Stimulated activated CD4-positive, alpha-beta T cell treated with anti-CD3 and anti-CD28 coated beads, Interleukin-2, amount 100 ng/mL, for 24 hours (primary cell): ENCODE measurements around the gene TFPI.
"Not testable (repeated sequence)": the region's sequence is repeated elsewhere in the genome, so short reads cannot be mapped to it uniquely, and the experiment has no call there.

Experiments used
- DNase-seq, 2 donors: peaks; one replicate each; pipeline ENCODE4 v3.0.0-alpha.2; 2020

Gene TFPI

GRCh38 chr2:187552828-187553681 lies 1.2 kb downstream of the TFPI start:
- no peak for DNase-seq

- no peak for DNase-seq
These were observed 1.9 kb downstream of the TFPI start for GRCh38 chr2:187552381-187552780.

- no peak for DNase-seq
These were observed 3.4 kb downstream of the TFPI start for GRCh38 chr2:187550857-187551256.

GRCh38 chr2:187549951-187550555 lies 4.2 kb downstream of the TFPI start:
- no peak for DNase-seq

- no peak for DNase-seq
These were observed 5.0 kb downstream of the TFPI start for GRCh38 chr2:187549193-187549592.

- DNase-seq = no peak
These were observed 5.6 kb downstream of the TFPI start for GRCh38 chr2:187548656-187549055.

- DNase-seq = no peak
These were observed 6.8 kb downstream of the TFPI start for GRCh38 chr2:187547353-187547979.

GRCh38 chr2:187546762-187547333 lies 7.4 kb downstream of the TFPI start:
- no peak for DNase-seq

GRCh38 chr2:187545238-187545751 lies 8.9 kb downstream of the TFPI start:
- DNase-seq = no peak

- no peak for DNase-seq
These were observed 9.7 kb downstream of the TFPI start for GRCh38 chr2:187544371-187545080.

GRCh38 chr2:187543488-187543887 lies 10.7 kb downstream of the TFPI start:
- DNase-seq = no peak

- no peak for DNase-seq
These were observed 12.1 kb downstream of the TFPI start for GRCh38 chr2:187542123-187542522.

- no peak for DNase-seq
These were observed 12.8 kb downstream of the TFPI start for GRCh38 chr2:187541086-187542085.

GRCh38 chr2:187538222-187538621 lies 16.0 kb downstream of the TFPI start:
- not testable (repeated sequence) for DNase-seq

GRCh38 chr2:187535381-187535780 lies 18.9 kb downstream of the TFPI start:
- DNase-seq = not testable (repeated sequence)

- DNase-seq = no peak
These were observed 21.7 kb downstream of the TFPI start for GRCh38 chr2:187532333-187533120.

GRCh38 chr2:187529977-187530721 lies 24.1 kb downstream of the TFPI start:
- DNase-seq = no peak

- no peak for DNase-seq
These were observed 24.8 kb downstream of the TFPI start for GRCh38 chr2:187529248-187529976.

GRCh38 chr2:187528042-187528441 lies 26.2 kb downstream of the TFPI start:
- DNase-seq = no peak
